Measurements from ENCODE around the gene SWI5. TPM values are rescaled to one million over a fixed set of nuclear protein-coding genes. Genes with fewer than 3 reads are reported as not detected.

The SWI5 gene
- total and polyA plus RNA-seq, 2 experiments from 2014 or later: 26.6 to 42.5 TPM

DNA sequence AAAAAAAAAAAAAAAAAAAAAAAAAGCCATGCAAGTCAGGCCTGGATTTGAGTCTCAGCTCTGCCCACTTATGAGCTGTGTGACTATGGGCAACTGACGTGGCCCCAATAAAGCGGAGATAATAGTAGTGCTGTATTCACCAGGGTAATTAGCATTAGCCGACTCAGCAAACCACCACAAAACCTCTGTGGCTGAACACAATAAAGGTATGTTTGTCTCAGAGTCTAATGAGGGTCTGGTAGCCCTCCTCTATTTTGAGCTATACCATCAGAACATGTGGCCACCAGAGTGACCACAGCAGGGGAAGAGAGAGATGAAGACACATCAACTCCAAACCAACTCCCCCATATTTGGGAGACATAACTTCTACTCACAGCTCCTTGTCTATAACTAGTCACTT, 15.9 kb downstream of the SWI5 start (continued):
- TF ChIP-seq, protein P1, sequence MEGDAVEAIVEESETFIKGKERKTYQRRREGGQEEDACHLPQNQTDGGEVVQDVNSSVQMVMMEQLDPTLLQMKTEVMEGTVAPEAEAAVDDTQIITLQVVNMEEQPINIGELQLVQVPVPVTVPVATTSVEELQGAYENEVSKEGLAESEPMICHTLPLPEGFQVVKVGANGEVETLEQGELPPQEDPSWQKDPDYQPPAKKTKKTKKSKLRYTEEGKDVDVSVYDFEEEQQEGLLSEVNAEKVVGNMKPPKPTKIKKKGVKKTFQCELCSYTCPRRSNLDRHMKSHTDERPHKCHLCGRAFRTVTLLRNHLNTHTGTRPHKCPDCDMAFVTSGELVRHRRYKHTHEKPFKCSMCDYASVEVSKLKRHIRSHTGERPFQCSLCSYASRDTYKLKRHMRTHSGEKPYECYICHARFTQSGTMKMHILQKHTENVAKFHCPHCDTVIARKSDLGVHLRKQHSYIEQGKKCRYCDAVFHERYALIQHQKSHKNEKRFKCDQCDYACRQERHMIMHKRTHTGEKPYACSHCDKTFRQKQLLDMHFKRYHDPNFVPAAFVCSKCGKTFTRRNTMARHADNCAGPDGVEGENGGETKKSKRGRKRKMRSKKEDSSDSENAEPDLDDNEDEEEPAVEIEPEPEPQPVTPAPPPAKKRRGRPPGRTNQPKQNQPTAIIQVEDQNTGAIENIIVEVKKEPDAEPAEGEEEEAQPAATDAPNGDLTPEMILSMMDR (conservative IDR thresholded peaks at IDR 0.05; ENCODE audit: low read depth in 2 of 2): no peak

DNA sequence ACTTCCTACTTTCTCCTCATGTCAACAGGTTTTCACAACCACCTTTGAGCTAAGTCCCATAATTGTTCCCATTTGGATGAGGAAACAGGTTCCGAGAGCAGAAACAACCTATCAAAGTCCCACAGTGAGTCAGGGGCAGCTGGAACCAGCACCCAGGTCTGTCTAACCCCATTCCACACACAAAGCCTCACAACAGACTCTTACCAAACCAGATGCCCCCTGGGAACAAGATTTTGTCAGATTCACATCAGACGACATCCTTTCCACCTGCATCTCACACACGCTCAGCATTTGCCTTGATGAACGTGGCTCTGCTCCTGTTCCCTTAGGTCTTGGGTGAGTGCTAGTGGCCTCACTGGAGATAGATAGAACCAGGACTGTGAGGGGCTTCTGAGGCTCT, 17.0 kb downstream of the SWI5 start:
- H3K4me3 Mint-ChIP-seq: no peak overlapping the region
- Histone ChIP-seq H4K20me1 (replicated peaks; ENCODE audit: insufficient read depth) (no peaks in the 10 kb centered on the region), H3K9me2 (ENCODE audit: insufficient read depth) (no peaks in the 10 kb centered on the region), H2AFZ (no peak overlapping the region), H3F3A (replicated peaks; ENCODE audit: low read depth) (0 out of 2 replicates have a peak, but pooled peaks cover 2% of the 10 kb centered on the region), H3K4me2 (no peak overlapping the region), H3K36me3 (ENCODE audit: insufficient read depth) (no peaks in the 10 kb centered on the region), H3K4me3 (no peak overlapping the region), H3K79me2 (replicated peaks; ENCODE audit: insufficient read depth) (no peaks in the 10 kb centered on the region), H3K27me3 (ENCODE audit: insufficient read depth) (no peaks in the 10 kb centered on the region), H3K27ac (ENCODE audit: low read depth) (no peak overlapping the region), H3K4me1 (ENCODE audit: insufficient read depth) (no peaks in the 10 kb centered on the region)
- peaks cover 3% of the 10 kb centered on the region; the same call in 2 of the 3 replicates for H3K4me1 Mint-ChIP-seq
- TF ChIP-seq, protein P2, sequence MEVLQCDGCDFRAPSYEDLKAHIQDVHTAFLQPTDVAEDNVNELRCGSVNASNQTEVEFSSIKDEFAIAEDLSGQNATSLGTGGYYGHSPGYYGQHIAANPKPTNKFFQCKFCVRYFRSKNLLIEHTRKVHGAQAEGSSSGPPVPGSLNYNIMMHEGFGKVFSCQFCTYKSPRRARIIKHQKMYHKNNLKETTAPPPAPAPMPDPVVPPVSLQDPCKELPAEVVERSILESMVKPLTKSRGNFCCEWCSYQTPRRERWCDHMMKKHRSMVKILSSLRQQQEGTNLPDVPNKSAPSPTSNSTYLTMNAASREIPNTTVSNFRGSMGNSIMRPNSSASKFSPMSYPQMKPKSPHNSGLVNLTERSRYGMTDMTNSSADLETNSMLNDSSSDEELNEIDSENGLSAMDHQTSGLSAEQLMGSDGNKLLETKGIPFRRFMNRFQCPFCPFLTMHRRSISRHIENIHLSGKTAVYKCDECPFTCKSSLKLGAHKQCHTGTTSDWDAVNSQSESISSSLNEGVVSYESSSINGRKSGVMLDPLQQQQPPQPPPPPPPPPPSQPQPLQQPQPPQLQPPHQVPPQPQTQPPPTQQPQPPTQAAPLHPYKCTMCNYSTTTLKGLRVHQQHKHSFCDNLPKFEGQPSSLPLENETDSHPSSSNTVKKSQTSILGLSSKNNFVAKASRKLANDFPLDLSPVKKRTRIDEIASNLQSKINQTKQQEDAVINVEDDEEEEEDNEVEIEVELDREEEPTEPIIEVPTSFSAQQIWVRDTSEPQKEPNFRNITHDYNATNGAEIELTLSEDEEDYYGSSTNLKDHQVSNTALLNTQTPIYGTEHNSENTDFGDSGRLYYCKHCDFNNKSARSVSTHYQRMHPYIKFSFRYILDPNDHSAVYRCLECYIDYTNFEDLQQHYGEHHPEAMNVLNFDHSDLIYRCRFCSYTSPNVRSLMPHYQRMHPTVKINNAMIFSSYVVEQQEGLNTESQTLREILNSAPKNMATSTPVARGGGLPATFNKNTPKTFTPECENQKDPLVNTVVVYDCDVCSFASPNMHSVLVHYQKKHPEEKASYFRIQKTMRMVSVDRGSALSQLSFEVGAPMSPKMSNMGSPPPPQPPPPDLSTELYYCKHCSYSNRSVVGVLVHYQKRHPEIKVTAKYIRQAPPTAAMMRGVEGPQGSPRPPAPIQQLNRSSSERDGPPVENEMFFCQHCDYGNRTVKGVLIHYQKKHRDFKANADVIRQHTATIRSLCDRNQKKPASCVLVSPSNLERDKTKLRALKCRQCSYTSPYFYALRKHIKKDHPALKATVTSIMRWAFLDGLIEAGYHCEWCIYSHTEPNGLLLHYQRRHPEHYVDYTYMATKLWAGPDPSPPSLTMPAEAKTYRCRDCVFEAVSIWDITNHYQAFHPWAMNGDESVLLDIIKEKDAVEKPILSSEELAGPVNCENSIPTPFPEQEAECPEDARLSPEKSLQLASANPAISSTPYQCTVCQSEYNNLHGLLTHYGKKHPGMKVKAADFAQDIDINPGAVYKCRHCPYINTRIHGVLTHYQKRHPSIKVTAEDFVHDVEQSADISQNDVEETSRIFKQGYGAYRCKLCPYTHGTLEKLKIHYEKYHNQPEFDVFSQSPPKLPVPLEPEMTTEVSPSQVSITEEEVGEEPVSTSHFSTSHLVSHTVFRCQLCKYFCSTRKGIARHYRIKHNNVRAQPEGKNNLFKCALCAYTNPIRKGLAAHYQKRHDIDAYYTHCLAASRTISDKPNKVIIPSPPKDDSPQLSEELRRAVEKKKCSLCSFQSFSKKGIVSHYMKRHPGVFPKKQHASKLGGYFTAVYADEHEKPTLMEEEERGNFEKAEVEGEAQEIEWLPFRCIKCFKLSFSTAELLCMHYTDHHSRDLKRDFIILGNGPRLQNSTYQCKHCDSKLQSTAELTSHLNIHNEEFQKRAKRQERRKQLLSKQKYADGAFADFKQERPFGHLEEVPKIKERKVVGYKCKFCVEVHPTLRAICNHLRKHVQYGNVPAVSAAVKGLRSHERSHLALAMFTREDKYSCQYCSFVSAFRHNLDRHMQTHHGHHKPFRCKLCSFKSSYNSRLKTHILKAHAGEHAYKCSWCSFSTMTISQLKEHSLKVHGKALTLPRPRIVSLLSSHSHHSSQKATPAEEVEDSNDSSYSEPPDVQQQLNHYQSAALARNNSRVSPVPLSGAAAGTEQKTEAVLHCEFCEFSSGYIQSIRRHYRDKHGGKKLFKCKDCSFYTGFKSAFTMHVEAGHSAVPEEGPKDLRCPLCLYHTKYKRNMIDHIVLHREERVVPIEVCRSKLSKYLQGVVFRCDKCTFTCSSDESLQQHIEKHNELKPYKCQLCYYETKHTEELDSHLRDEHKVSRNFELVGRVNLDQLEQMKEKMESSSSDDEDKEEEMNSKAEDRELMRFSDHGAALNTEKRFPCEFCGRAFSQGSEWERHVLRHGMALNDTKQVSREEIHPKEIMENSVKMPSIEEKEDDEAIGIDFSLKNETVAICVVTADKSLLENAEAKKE (CRISPR knock-in tag; IDR thresholded peaks at IDR 0.05): no peak
- no peak for TF ChIP-seq EZH2phosphoT487 (IDR thresholded peaks at IDR 0.05; ENCODE audit: unreplicated experiment)
- TF ChIP-seq, protein P3, sequence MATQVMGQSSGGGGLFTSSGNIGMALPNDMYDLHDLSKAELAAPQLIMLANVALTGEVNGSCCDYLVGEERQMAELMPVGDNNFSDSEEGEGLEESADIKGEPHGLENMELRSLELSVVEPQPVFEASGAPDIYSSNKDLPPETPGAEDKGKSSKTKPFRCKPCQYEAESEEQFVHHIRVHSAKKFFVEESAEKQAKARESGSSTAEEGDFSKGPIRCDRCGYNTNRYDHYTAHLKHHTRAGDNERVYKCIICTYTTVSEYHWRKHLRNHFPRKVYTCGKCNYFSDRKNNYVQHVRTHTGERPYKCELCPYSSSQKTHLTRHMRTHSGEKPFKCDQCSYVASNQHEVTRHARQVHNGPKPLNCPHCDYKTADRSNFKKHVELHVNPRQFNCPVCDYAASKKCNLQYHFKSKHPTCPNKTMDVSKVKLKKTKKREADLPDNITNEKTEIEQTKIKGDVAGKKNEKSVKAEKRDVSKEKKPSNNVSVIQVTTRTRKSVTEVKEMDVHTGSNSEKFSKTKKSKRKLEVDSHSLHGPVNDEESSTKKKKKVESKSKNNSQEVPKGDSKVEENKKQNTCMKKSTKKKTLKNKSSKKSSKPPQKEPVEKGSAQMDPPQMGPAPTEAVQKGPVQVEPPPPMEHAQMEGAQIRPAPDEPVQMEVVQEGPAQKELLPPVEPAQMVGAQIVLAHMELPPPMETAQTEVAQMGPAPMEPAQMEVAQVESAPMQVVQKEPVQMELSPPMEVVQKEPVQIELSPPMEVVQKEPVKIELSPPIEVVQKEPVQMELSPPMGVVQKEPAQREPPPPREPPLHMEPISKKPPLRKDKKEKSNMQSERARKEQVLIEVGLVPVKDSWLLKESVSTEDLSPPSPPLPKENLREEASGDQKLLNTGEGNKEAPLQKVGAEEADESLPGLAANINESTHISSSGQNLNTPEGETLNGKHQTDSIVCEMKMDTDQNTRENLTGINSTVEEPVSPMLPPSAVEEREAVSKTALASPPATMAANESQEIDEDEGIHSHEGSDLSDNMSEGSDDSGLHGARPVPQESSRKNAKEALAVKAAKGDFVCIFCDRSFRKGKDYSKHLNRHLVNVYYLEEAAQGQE (IDR thresholded peaks at IDR 0.05; ENCODE audit: unreplicated experiment): no peak
- TF ChIP-seq NANOG (IDR thresholded peaks at IDR 0.05; ENCODE audit: borderline replicate concordance): no peak
- DNase-seq (ENCODE audit: low spot score): no peak
- H3K9me3 Mint-ChIP-seq: no peaks in the 10 kb centered on the region; the same call in 2 of the 3 replicates
- H3K27me3 Mint-ChIP-seq (ENCODE audit: insufficient read depth, low read depth, poor library complexity): peaks cover 4% of the 10 kb centered on the region
- peaks cover 8% of the 10 kb centered on the region; the same call in 2 of the 3 replicates for H3K36me3 Mint-ChIP-seq (ENCODE audit: low read depth)
- H3K27ac Mint-ChIP-seq: no peak overlapping the region
- no peak for ATAC-seq
